Measurements from ENCODE around the gene FBXO36. TPM values are rescaled to one million over a fixed set of nuclear protein-coding genes. Genes with fewer than 3 reads are reported as not detected.

The FBXO36 gene
- total and polyA plus RNA-seq, 2 donors (not counting 1 experiment from before 2014, with no cell fraction given): 0.49 to 1.5 TPM

DNA sequence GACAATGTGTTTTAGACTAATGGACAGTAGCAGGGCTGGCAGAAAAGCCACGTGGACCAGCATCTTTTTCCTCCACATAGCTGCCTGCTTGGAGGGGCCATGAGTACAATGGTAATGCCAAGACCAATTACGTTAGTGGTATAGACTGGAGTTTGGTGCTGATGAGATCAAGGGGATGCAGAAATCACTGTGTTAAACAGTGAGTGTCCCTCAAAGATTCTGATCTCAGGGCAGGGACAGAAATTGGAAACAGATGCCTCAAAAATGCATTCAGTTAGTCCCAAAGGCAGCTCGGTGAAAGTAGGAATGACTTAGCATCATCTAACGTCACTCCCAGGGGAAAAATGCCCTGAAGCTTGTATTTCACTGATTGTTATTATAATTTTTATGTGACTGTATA, 74.0 kb downstream of the FBXO36 start:
- H3K79me2 ChIP-seq (ENCODE audit: control insufficient read depth, insufficient read depth, low read length): no peaks in the 10 kb centered on the region
- no peak overlapping the region for H3K4me2 ChIP-seq (replicated peaks; ENCODE audit: low read depth, low read length, poor library complexity, severe bottlenecking)
- H3K36me3 ChIP-seq (replicated peaks in 1 of 2; ENCODE audit: control extremely low read depth in 1 of 2, control insufficient read depth in 1 of 2, extremely low read depth in 1 of 2, insufficient read depth in 2 of 2, low read length in 1 of 2): no peaks in the 10 kb centered on the region
- DNase-seq (no peak), ATAC-seq (ENCODE audit: low read depth) (no peak)
- ChIA-PET POLR2A (no interaction called here), CTCF (interaction anchor here (1.2 kb wide), 1 partner anchor 12 kb away, joined by 3 read pairs; no protein-coding TSS in a partner anchor)
- Mint-ChIP-seq H3K4me1 (peaks cover 6% of the 10 kb centered on the region), H3K9me3 (ENCODE audit: insufficient read depth) (peaks cover 2% of the 10 kb centered on the region), H3K4me3 (no peak overlapping the region), H3K27me3 (no peaks in the 10 kb centered on the region), H3K27ac (no peak overlapping the region)
- H3K4me1 ChIP-seq (ENCODE audit: control insufficient read depth in 2 of 2, insufficient read depth in 2 of 2, low read length in 2 of 2): peaks cover 0 to 12% of the 10 kb centered on the region in 2 donors
- no peaks in the 10 kb centered on the region for H4K20me1 ChIP-seq (ENCODE audit: control insufficient read depth, insufficient read depth, low read length, poor library complexity, severe bottlenecking)
- intact Hi-C loops (cut with micrococcal nuclease): no loop called here
- H3K9me3 ChIP-seq (ENCODE audit: control extremely low read depth in 1 of 3, control insufficient read depth in 2 of 3, insufficient read depth in 1 of 3, low read length in 2 of 3): peaks cover 0 to 1% (median 0%) of the 10 kb centered on the region in 3 donors
- TF ChIP-seq, protein P1, sequence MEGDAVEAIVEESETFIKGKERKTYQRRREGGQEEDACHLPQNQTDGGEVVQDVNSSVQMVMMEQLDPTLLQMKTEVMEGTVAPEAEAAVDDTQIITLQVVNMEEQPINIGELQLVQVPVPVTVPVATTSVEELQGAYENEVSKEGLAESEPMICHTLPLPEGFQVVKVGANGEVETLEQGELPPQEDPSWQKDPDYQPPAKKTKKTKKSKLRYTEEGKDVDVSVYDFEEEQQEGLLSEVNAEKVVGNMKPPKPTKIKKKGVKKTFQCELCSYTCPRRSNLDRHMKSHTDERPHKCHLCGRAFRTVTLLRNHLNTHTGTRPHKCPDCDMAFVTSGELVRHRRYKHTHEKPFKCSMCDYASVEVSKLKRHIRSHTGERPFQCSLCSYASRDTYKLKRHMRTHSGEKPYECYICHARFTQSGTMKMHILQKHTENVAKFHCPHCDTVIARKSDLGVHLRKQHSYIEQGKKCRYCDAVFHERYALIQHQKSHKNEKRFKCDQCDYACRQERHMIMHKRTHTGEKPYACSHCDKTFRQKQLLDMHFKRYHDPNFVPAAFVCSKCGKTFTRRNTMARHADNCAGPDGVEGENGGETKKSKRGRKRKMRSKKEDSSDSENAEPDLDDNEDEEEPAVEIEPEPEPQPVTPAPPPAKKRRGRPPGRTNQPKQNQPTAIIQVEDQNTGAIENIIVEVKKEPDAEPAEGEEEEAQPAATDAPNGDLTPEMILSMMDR (IDR thresholded peaks at IDR 0.05): no peak
- no peak for TF ChIP-seq EZH2 (IDR thresholded peaks at IDR 0.05; ENCODE audit: borderline replicate concordance, insufficient read depth, low read depth, low read length, poor library complexity, severe bottlenecking)
- WGBS (ENCODE audit: insufficient coverage): 94% methylated on average over 3 of the region's 4 CpGs
- H3K4me3 ChIP-seq (ENCODE audit: control extremely low read depth in 1 of 5, extremely low read depth in 1 of 5, insufficient read depth in 1 of 5, low read depth in 2 of 5, low read length in 4 of 5): no peak overlapping the region
- no peak overlapping the region for H2AFZ ChIP-seq (ENCODE audit: insufficient read depth, low read depth, low read length, poor library complexity, severe bottlenecking)
- H3K9ac ChIP-seq (ENCODE audit: low read length): no peak overlapping the region
- H3K27me3 ChIP-seq (replicated peaks in 1 of 4; ENCODE audit: control extremely low read depth in 1 of 4, control insufficient read depth in 3 of 4, insufficient read depth in 4 of 4, low read length in 3 of 4): no peaks in the 10 kb centered on the region
- no peak overlapping the region for H3K27ac ChIP-seq (ENCODE audit: low read length in 2 of 2)

- H3K9ac ChIP-seq (ENCODE audit: low read length): no peak overlapping the region
- ChIA-PET CTCF (interaction anchor here (1.3 kb wide), 1 partner anchor 10 kb away, joined by 6 read pairs; no protein-coding TSS in a partner anchor), POLR2A (no interaction called here)
- no peak overlapping the region for H3K27ac ChIP-seq (ENCODE audit: low read length in 2 of 2)
- H3K9me3 ChIP-seq (ENCODE audit: control extremely low read depth in 1 of 3, control insufficient read depth in 2 of 3, insufficient read depth in 1 of 3, low read length in 2 of 3): no peaks in the 10 kb centered on the region
- H3K4me2 ChIP-seq (replicated peaks; ENCODE audit: low read depth, low read length, poor library complexity, severe bottlenecking): no peak overlapping the region
- DNase-seq (no peak), ATAC-seq (ENCODE audit: low read depth) (no peak)
- H3K4me3 ChIP-seq (ENCODE audit: control extremely low read depth in 1 of 5, extremely low read depth in 1 of 5, insufficient read depth in 1 of 5, low read depth in 2 of 5, low read length in 4 of 5): no peak overlapping the region
- no peak overlapping the region for H3K27ac Mint-ChIP-seq
- no peaks in the 10 kb centered on the region for H3K79me2 ChIP-seq (ENCODE audit: control insufficient read depth, insufficient read depth, low read length)
- H3K27me3 ChIP-seq (replicated peaks in 1 of 4; ENCODE audit: control extremely low read depth in 1 of 4, control insufficient read depth in 3 of 4, insufficient read depth in 4 of 4, low read length in 3 of 4): no peaks in the 10 kb centered on the region
- 86% methylated on average over 2 of the region's 3 CpGs for WGBS (ENCODE audit: insufficient coverage)
- no peaks in the 10 kb centered on the region for H3K27me3 Mint-ChIP-seq
- no peak overlapping the region for H2AFZ ChIP-seq (ENCODE audit: insufficient read depth, low read depth, low read length, poor library complexity, severe bottlenecking)
- no peaks in the 10 kb centered on the region for H4K20me1 ChIP-seq (ENCODE audit: control insufficient read depth, insufficient read depth, low read length, poor library complexity, severe bottlenecking)
- no peaks in the 10 kb centered on the region for H3K36me3 ChIP-seq (replicated peaks in 1 of 2; ENCODE audit: control extremely low read depth in 1 of 2, control insufficient read depth in 1 of 2, extremely low read depth in 1 of 2, insufficient read depth in 2 of 2, low read length in 1 of 2)
- intact Hi-C loops (cut with micrococcal nuclease): no loop called here
- H3K4me1 Mint-ChIP-seq: peaks cover 6% of the 10 kb centered on the region
- no peak overlapping the region for H3K4me3 Mint-ChIP-seq
- peaks cover 0 to 12% of the 10 kb centered on the region in 2 donors for H3K4me1 ChIP-seq (ENCODE audit: control insufficient read depth in 2 of 2, insufficient read depth in 2 of 2, low read length in 2 of 2)
- no peaks in the 10 kb centered on the region for H3K9me3 Mint-ChIP-seq (ENCODE audit: insufficient read depth)
- TF ChIP-seq EZH2 (IDR thresholded peaks at IDR 0.05; ENCODE audit: borderline replicate concordance, insufficient read depth, low read depth, low read length, poor library complexity, severe bottlenecking): no peak
- TF ChIP-seq, protein P1 (IDR thresholded peaks at IDR 0.05): no peak
Observed at GRCh38 chr2:229997565-229997964, 75.3 kb downstream of the FBXO36 start.
